SKM-1 (cell line): ENCODE measurements around the gene PLCG1.

Experiments used
- DNase-seq: peaks from one replicate; lab custom pipeline; 2025; ENCODE audit not compliant: unreplicated experiment; lab: John Stamatoyannopoulos, UW

Gene PLCG1

GRCh38 chr20:41178495-41178894, 41.2 kb downstream of the PLCG1 start:
- no peak for DNase-seq

- DNase-seq = no peak
Measured at GRCh38 chr20:41178904-41179432, 41.6 kb downstream of the PLCG1 start.

GRCh38 chr20:41179961-41180360, 42.6 kb downstream of the PLCG1 start:
- DNase-seq = no peak

GRCh38 chr20:41180599-41181333, 43.4 kb downstream of the PLCG1 start:
- DNase-seq = no peak

- DNase-seq = no peak
Measured at GRCh38 chr20:41181567-41181966, 44.2 kb downstream of the PLCG1 start.

GRCh38 chr20:41182296-41183212, 45.2 kb downstream of the PLCG1 start:
- DNase-seq = no peak

- DNase-seq = no peak
Measured at GRCh38 chr20:41183391-41183790, 46.0 kb downstream of the PLCG1 start.

- no peak for DNase-seq
Measured at GRCh38 chr20:41183831-41184230, 46.5 kb downstream of the PLCG1 start.

GRCh38 chr20:41185013-41185757, 47.8 kb downstream of the PLCG1 start:
- DNase-seq = no peak

- no peak for DNase-seq
Measured at GRCh38 chr20:41187668-41188067, 50.3 kb downstream of the PLCG1 start.

GRCh38 chr20:41191562-41192500, 54.5 kb downstream of the PLCG1 start:
- no peak for DNase-seq

GRCh38 chr20:41192575-41192974, 55.2 kb downstream of the PLCG1 start:
- DNase-seq = no peak

GRCh38 chr20:41196653-41197225, 59.4 kb downstream of the PLCG1 start:
- no peak for DNase-seq

GRCh38 chr20:41198443-41198842, 61.1 kb downstream of the PLCG1 start:
- no peak for DNase-seq

- no peak for DNase-seq
Measured at GRCh38 chr20:41200446-41201202, 63.3 kb downstream of the PLCG1 start.

- DNase-seq = no peak
Measured at GRCh38 chr20:41201760-41202159, 64.4 kb downstream of the PLCG1 start.

GRCh38 chr20:41202426-41202825, 65.1 kb downstream of the PLCG1 start:
- no peak for DNase-seq

GRCh38 chr20:41203660-41204059, 66.3 kb downstream of the PLCG1 start:
- no peak for DNase-seq
